B cell (primary cell): Measurements from ENCODE around the gene CYP2F1. TPM values are rescaled to one million over a fixed set of nuclear protein-coding genes. Genes with fewer than 3 reads are reported as not detected.

Experiments
- ATAC-seq: fragments of 200-7000 bp; cut with Tn5 transposase; one replicate; pipeline ENCODE4 v1.10.0; 2021; ENCODE audit warnings: low read depth, mild to moderate bottlenecking, moderate number of reproducible peaks, moderate library complexity
- CTCF ChIA-PET: fragments of 350-600 bp; sonication (Branson Sonifier 250); formaldehyde crosslinking; loops from one replicate; lab custom pipeline; 2021; ENCODE audit warnings: antibody characterized with exemption, inconsistent platforms; lab: Charles Lee
- POLR2A ChIA-PET: fragments of 350-600 bp; sonication (Branson Sonifier 250); formaldehyde crosslinking; loops from one replicate; lab custom pipeline; 2021; ENCODE audit warnings: antibody characterized with exemption; lab: Charles Lee
- DNase-seq: peaks from one replicate; pipeline ENCODE4 v3.0.0; 2013
- H2AFZ ChIP-seq: 2 replicates; pipeline ENCODE4 v1.6.1; 2012; ENCODE audit warnings: mild to moderate bottlenecking, low read depth, low read length; ENCODE audit not compliant: insufficient read depth, poor library complexity, severe bottlenecking
- H3K27ac ChIP-seq, 2 donors: 1 replicate in 1 of 2; 2 replicates in 1 of 2; pipeline ENCODE4 v1.5.1; 2012 to 2013; ENCODE audit warnings: low read length in 2 of 2, mild to moderate bottlenecking in 2 of 2, moderate library complexity in 1 of 2
- H3K27me3 ChIP-seq, 4 experiments: fragments of 200-600 bp in 1 of 4; sonication (generic) in 1 of 4; replicated peaks in 1 of 4; 1 replicate in 2 of 4; 2 replicates in 2 of 4; pipeline versions ENCODE4 v1.6.1 to v1.7.0; 2013 to 2016; ENCODE audit warnings: low read length in 3 of 4, mild to moderate bottlenecking in 2 of 4, mixed read lengths in 1 of 4, moderate library complexity in 1 of 4; ENCODE audit not compliant: insufficient read depth in 4 of 4, control insufficient read depth in 3 of 4; ENCODE audit errors: control extremely low read depth in 1 of 4
- H3K36me3 ChIP-seq, 2 experiments: replicated peaks in 1 of 2; 1 replicate in 1 of 2; 2 replicates in 1 of 2; pipeline versions ENCODE4 v1.6.1 to v1.7.1; 2013; ENCODE audit warnings: low read length in 1 of 2; ENCODE audit not compliant: insufficient read depth in 2 of 2, control insufficient read depth in 1 of 2; ENCODE audit errors: control extremely low read depth in 1 of 2, extremely low read depth in 1 of 2
- H3K4me1 ChIP-seq, 2 donors: fragments of 200-600 bp in 1 of 2; sonication (generic) in 1 of 2; 1 replicate in 1 of 2; 2 replicates in 1 of 2; pipeline versions ENCODE4 v1.5.1 to v1.6.1; 2013 to 2017; ENCODE audit warnings: low read length in 2 of 2; ENCODE audit not compliant: control insufficient read depth in 2 of 2, insufficient read depth in 2 of 2
- H3K4me2 ChIP-seq: replicated peaks from 2 replicates; pipeline ENCODE3; 2012; ENCODE audit warnings: mild to moderate bottlenecking, low read depth, low read length; ENCODE audit not compliant: poor library complexity, severe bottlenecking
- H3K4me3 ChIP-seq, 5 experiments: fragments of 200-600 bp in 1 of 5; sonication (generic) in 1 of 5; 1 replicate in 3 of 5; 2 replicates in 2 of 5; pipeline versions ENCODE4 v1.5.1 to v1.7.0; 2011 to 2016; ENCODE audit warnings: low read length in 4 of 5, mild to moderate bottlenecking in 4 of 5, low read depth in 2 of 5, control low read depth in 1 of 5, moderate library complexity in 1 of 5; ENCODE audit not compliant: insufficient read depth in 1 of 5; ENCODE audit errors: control extremely low read depth in 1 of 5, extremely low read depth in 1 of 5
- H3K79me2 ChIP-seq: fragments of 200-600 bp; sonication (generic); one replicate; pipeline ENCODE4 v1.6.0; 2016; ENCODE audit warnings: low read length; ENCODE audit not compliant: control insufficient read depth, insufficient read depth
- H3K9ac ChIP-seq: fragments of 200-600 bp; sonication (generic); 2 replicates; pipeline ENCODE4 v1.6.1; 2017; ENCODE audit warnings: mild to moderate bottlenecking, low read length, moderate library complexity
- H3K9me3 ChIP-seq, 3 donors: one replicate each; pipeline versions ENCODE4 v1.6.1 to v1.7.1; 2013; ENCODE audit warnings: low read length in 2 of 3; ENCODE audit not compliant: control insufficient read depth in 2 of 3, insufficient read depth in 1 of 3; ENCODE audit errors: control extremely low read depth in 1 of 3
- H4K20me1 ChIP-seq: 2 replicates; pipeline ENCODE4 v1.6.0; 2012; ENCODE audit warnings: mild to moderate bottlenecking, low read length; ENCODE audit not compliant: insufficient read depth, control insufficient read depth, poor library complexity, severe bottlenecking
- H3K27ac Mint-ChIP-seq: one replicate; pipeline ENCODE4 v1.8.0; 2021; ENCODE audit warnings: mixed read lengths
- H3K27me3 Mint-ChIP-seq: one replicate; pipeline ENCODE4 v1.8.0; 2021; ENCODE audit warnings: mixed read lengths
- H3K4me1 Mint-ChIP-seq: one replicate; pipeline ENCODE4 v1.8.0; 2021; ENCODE audit warnings: mixed read lengths
- H3K4me3 Mint-ChIP-seq: one replicate; pipeline ENCODE4 v1.8.0; 2021; ENCODE audit warnings: mixed read lengths
- H3K9me3 Mint-ChIP-seq: one replicate; pipeline ENCODE4 v1.8.0; 2022; ENCODE audit warnings: mixed read lengths; ENCODE audit not compliant: insufficient read depth
- EZH2 ChIP-seq: IDR thresholded peaks from 2 replicates; pipeline ENCODE4 v1.6.1; 2012; ENCODE audit warnings: borderline replicate concordance, low read depth, mild to moderate bottlenecking, moderate library complexity, low read length; ENCODE audit not compliant: insufficient read depth, poor library complexity, severe bottlenecking
- WGBS: methylation state at CpG from one replicate; pipeline ENCODE4 v1.1.5; 2013; ENCODE audit warnings: missing lambda C conversion rate; ENCODE audit not compliant: insufficient coverage; 5-methylcytosine and 5-hydroxymethylcytosine counted together
- intact Hi-C: fragments of 100-400 bp; cut with micrococcal nuclease; formaldehyde crosslinking; loops from one replicate; pipeline ENCODE4 v1.10.0; 2022
- polyA plus RNA-seq: library from polyadenylated mRNA; depleted of rRNA; stranded (reverse); fragments of >200 nt; gene quantifications from 2 replicates; pipeline ENCODE4 v1.2.3, GENCODE V29; 2012
- total RNA-seq, 2 donors: library from RNA; stranded (reverse); fragments of 120-200 nt in 1 of 2; gene quantifications; 1 replicate in 1 of 2; 2 replicates in 1 of 2; pipeline versions ENCODE4 v1.2.3 to v1.2.4, GENCODE V29; 2013 to 2022
- TF ChIP-seq, protein P1 (sequence below): fragments of 200-600 bp; IDR thresholded peaks from one replicate; pipeline ENCODE4 v1.8.0; 2022; ENCODE audit warnings: antibody characterized with exemption, mild to moderate bottlenecking

Gene CYP2F1
- total and polyA plus RNA-seq, 2 donors (not counting 1 experiment from before 2014, with no cell fraction given), result 0.04 TPM; not detected in 1

DNA sequence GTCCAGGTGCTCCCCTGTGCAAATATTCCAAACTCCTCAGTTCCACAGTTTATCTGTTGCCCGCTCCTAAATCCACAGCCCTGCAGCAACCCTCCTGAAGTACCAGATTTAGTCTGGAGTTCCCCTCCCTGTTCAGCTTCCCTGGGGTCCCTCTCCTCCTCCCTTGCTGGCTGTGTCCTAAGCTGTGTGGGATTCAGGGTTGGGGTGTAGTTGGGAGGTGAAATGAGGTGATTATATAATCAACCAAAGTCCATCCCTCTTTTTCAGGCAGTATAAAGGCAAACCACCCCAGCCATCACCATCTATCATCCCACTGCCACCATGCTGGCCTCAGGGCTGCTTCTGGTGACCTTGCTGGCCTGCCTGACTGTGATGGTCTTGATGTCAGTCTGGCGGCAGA is 26.1 kb upstream of the CYP2F1 start, which contains the start of gene CYP2A13:
TSS of gene CYP2A13 (plus strand) at position 301 of the 400 bp plus-strand sequence. CDS start at position 322, 21 bp downstream.
- intact Hi-C loops, result no loop called here
- H3K4me1 Mint-ChIP-seq, result no peaks in the 10 kb centered on the region

DNA sequence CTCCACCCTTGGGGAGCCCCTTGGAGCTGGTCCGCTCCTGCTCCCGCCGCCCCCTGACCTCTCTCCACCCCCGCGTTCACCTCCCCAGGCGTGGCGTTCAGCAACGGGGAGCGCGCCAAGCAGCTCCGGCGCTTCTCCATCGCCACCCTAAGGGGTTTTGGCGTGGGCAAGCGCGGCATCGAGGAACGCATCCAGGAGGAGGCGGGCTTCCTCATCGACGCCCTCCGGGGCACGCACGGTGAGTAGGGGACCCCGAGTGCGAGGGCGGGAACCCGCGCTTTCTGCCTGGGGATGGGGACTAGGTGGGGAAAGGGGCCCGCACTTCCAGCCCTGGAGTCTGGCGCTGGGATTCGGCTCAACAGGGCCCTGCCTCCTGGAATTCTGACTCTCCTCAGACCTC is 24.3 kb upstream of the CYP2F1 start:
- ChIA-PET POLR2A (no interaction called here), CTCF (no interaction called here)
- Histone ChIP-seq H3K79me2 (no peaks in the 10 kb centered on the region), H3K9me3 (no peaks in the 10 kb centered on the region), H4K20me1 (no peaks in the 10 kb centered on the region), H2AFZ (no peak overlapping the region), H3K27ac (no peak overlapping the region), H3K4me3 (no peak overlapping the region), H3K9ac (no peak overlapping the region), H3K27me3 (peaks cover 0 to 14% (median 1%) of the 10 kb centered on the region in 4 experiments), H3K36me3 (no peaks in the 10 kb centered on the region), H3K4me2 (no peak overlapping the region), H3K4me1 (no peaks in the 10 kb centered on the region)
- TF ChIP-seq, protein P1, sequence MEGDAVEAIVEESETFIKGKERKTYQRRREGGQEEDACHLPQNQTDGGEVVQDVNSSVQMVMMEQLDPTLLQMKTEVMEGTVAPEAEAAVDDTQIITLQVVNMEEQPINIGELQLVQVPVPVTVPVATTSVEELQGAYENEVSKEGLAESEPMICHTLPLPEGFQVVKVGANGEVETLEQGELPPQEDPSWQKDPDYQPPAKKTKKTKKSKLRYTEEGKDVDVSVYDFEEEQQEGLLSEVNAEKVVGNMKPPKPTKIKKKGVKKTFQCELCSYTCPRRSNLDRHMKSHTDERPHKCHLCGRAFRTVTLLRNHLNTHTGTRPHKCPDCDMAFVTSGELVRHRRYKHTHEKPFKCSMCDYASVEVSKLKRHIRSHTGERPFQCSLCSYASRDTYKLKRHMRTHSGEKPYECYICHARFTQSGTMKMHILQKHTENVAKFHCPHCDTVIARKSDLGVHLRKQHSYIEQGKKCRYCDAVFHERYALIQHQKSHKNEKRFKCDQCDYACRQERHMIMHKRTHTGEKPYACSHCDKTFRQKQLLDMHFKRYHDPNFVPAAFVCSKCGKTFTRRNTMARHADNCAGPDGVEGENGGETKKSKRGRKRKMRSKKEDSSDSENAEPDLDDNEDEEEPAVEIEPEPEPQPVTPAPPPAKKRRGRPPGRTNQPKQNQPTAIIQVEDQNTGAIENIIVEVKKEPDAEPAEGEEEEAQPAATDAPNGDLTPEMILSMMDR, result no peak
- no peak for TF ChIP-seq EZH2
- DNase-seq (no peak), ATAC-seq (no peak)
- H3K27me3 Mint-ChIP-seq, result peaks cover 65% of the 10 kb centered on the region
- no peak overlapping the region for H3K4me3 Mint-ChIP-seq
- H3K9me3 Mint-ChIP-seq, result no peaks in the 10 kb centered on the region
- no peaks in the 10 kb centered on the region for H3K4me1 Mint-ChIP-seq
- 8% methylated on average over 32 of the region's 32 CpGs for WGBS
- intact Hi-C loops, result no loop called here
- H3K27ac Mint-ChIP-seq, result no peak overlapping the region

More for the DNA sequence above, 26.1 kb upstream of the CYP2F1 start, which contains the start of gene CYP2A13:
- TF ChIP-seq EZH2, result no peak
- TF ChIP-seq, protein P1, result no peak
- no peaks in the 10 kb centered on the region for H3K9me3 Mint-ChIP-seq
- Histone ChIP-seq H3K4me2 (no peak within 1 kb of the TSS), H3K27me3 (peaks cover 0 to 21% (median 1%) of the 10 kb centered on the region in 4 experiments), H3K79me2 (no peaks in the 10 kb centered on the region), H3K9me3 (no peaks in the 10 kb centered on the region), H4K20me1 (no peaks in the 10 kb centered on the region), H3K4me1 (no peaks in the 10 kb centered on the region), H3K27ac (no peak within 1 kb of the TSS), H2AFZ (no peak within 1 kb of the TSS), H3K4me3 (no peak within 1 kb of the TSS), H3K36me3 (no peaks in the 10 kb centered on the region), H3K9ac (no peak within 1 kb of the TSS)
- ChIA-PET CTCF (no interaction called here), POLR2A (no interaction called here)
- no peak for DNase-seq
- 78% methylated on average over 2 of the region's 2 CpGs for WGBS
- peaks cover 68% of the 10 kb centered on the region for H3K27me3 Mint-ChIP-seq
- no peak within 1 kb of the TSS for H3K4me3 Mint-ChIP-seq
- ATAC-seq, result no peak
- H3K27ac Mint-ChIP-seq, result no peak within 1 kb of the TSS
